Measurements from ENCODE around the gene CHD6. TPM values are rescaled to one million over a fixed set of nuclear protein-coding genes. Genes with fewer than 3 reads are reported as not detected.

The CHD6 gene
- total and polyA plus RNA-seq, 2 of the 13 experiments (the other 11 are each of a cell fraction or from before 2014, with no cell fraction given): 14.4 to 52.0 TPM

DNA sequence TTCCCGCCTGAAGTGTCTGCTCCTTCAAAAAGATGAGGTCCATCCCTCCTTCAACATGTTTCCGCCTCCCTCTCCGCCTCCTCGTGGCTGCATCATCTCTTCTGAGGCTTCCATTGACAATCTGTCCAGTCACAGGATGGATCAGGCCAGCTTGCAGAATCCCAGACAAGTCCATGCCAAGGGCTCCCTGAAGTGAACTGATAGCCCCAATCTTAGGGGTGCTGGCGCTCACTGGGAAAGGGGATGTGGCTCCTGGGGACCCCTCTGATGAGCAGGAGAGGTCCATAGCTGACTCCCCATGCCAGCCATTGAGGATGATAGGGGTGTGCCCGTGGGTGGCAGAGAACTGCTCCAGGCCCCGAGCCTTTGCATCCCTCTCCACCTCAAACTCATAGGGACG is 203.0 kb downstream of the CHD6 start:
- H3K36me3 ChIP-seq (replicated peaks in 1 of 2; ENCODE audit: control insufficient read depth in 1 of 2, insufficient read depth in 2 of 2, low read length in 2 of 2): peaks cover 47 to 94% of the 10 kb centered on the region in 2 experiments
- WGBS (ENCODE audit: low lambda C conversion rate): 95% methylated on average over 8 of the region's 8 CpGs
- H3K9ac ChIP-seq (ENCODE audit: insufficient read depth, low read depth, low read length): no peak overlapping the region
- POLR2A ChIA-PET: no interaction called here
- H3K4me1 ChIP-seq (ENCODE audit: insufficient read depth, low read length): no peaks in the 10 kb centered on the region
- H3K27ac ChIP-seq (ENCODE audit: extremely low read length, insufficient read depth, low read length): no peak overlapping the region
- H3K4me3 ChIP-seq (replicated peaks in 1 of 3; ENCODE audit: insufficient read depth in 1 of 3, low read depth in 2 of 3, low read length in 3 of 3): no peak overlapping the region
- H3K27me3 ChIP-seq (ENCODE audit: control insufficient read depth in 1 of 2, insufficient read depth in 2 of 2, low read length in 2 of 2): no peaks in the 10 kb centered on the region
- no peak for FAIRE-seq
- no peak for DNase-seq (ENCODE audit: low spot score)
- H2AFZ ChIP-seq (ENCODE audit: low read length): no peak overlapping the region
- no peaks in the 10 kb centered on the region for H3K79me2 ChIP-seq (ENCODE audit: insufficient read depth, low read length)
- intact Hi-C loops (cut with micrococcal nuclease; ENCODE audit: unreplicated experiment) (no loop called here), in situ Hi-C loops (cut with HindIII; ENCODE audit: extremely low pct_ligation_motif_present, low pct_unique_long_range_greater_than_20kb) (no loop called here)
- ATAC-seq: no peak
- no peaks in the 10 kb centered on the region for H4K20me1 ChIP-seq (ENCODE audit: insufficient read depth, low read length)
- BruUV-seq (replicated peaks): no TSS peak
- TF ChIP-seq ZNF10 (CRISPR knock-in tag; IDR thresholded peaks at IDR 0.05; ENCODE audit: borderline replicate concordance, low read depth) (no peak), RBM22 (optimal IDR thresholded peaks at IDR 0.05; ENCODE audit: low read length) (peak; percentile 32)
- CTCF ChIA-PET (ENCODE audit: low intra/inter-chr PET ratio, low total read pairs): no interaction called here
- H3K9me3 ChIP-seq (ENCODE audit: low read length): no peaks in the 10 kb centered on the region
- H3K4me2 ChIP-seq (ENCODE audit: low read depth, low read length): no peak overlapping the region

DNA sequence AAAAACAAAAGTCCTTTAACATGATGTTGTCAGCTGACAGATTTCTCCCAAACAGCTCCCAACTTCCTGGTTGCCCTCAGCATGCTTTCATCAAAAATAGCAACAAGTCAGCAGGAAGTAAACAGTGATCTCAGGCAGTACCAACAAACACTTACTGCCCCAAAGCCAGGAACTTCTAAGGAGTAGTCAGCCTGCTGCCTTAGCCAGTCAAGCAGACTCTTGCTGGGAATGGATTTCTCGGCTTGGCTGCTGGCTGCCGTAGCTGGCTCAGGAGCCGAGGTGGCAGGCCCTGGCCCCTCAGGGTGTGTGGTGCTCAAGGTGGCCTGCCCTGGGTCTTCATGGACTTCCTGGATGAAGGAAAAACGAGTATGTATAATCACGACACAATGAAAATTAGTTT is 205.0 kb downstream of the CHD6 start:
- intact Hi-C loops (cut with micrococcal nuclease; ENCODE audit: unreplicated experiment) (loop anchor here (5.0 kb wide), 2 partner anchors 161 to 446 kb away; no protein-coding TSS in a partner anchor), in situ Hi-C loops (cut with HindIII; ENCODE audit: extremely low pct_ligation_motif_present, low pct_unique_long_range_greater_than_20kb) (no loop called here)
- Histone ChIP-seq H3K4me2 (ENCODE audit: low read depth, low read length) (no peak overlapping the region), H2AFZ (ENCODE audit: low read length) (no peak overlapping the region), H3K4me3 (replicated peaks in 1 of 3; ENCODE audit: insufficient read depth in 1 of 3, low read depth in 2 of 3, low read length in 3 of 3) (no peak overlapping the region), H3K27ac (ENCODE audit: extremely low read length, insufficient read depth, low read length) (no peak overlapping the region), H3K9ac (ENCODE audit: insufficient read depth, low read depth, low read length) (no peak overlapping the region), H3K27me3 (ENCODE audit: control insufficient read depth in 1 of 2, insufficient read depth in 2 of 2, low read length in 2 of 2) (no peaks in the 10 kb centered on the region), H3K36me3 (replicated peaks in 1 of 2; ENCODE audit: control insufficient read depth in 1 of 2, insufficient read depth in 2 of 2, low read length in 2 of 2) (peaks cover 55 to 98% of the 10 kb centered on the region in 2 experiments), H3K79me2 (ENCODE audit: insufficient read depth, low read length) (no peaks in the 10 kb centered on the region), H4K20me1 (ENCODE audit: insufficient read depth, low read length) (no peaks in the 10 kb centered on the region), H3K9me3 (ENCODE audit: low read length) (no peaks in the 10 kb centered on the region), H3K4me1 (ENCODE audit: insufficient read depth, low read length) (no peaks in the 10 kb centered on the region)
- ChIA-PET POLR2A (no interaction called here), CTCF (ENCODE audit: low intra/inter-chr PET ratio, low total read pairs) (no interaction called here)
- no peak for FAIRE-seq
- no TSS peak for BruUV-seq (replicated peaks)
- DNase-seq (ENCODE audit: low spot score): no peak
- 90% methylated on average over 5 of the region's 5 CpGs for WGBS (ENCODE audit: low lambda C conversion rate)
- ATAC-seq: no peak
- TF ChIP-seq KMT2B (CRISPR knock-in tag; IDR thresholded peaks at IDR 0.05) (no peak), ZNF660 (CRISPR knock-in tag; IDR thresholded peaks at IDR 0.05; ENCODE audit: borderline replicate concordance, low read depth) (no peak), NR2C2 (CRISPR knock-in tag; IDR thresholded peaks at IDR 0.05; ENCODE audit: borderline replicate concordance) (no peak), ZFP37 (CRISPR knock-in tag; IDR thresholded peaks at IDR 0.05; ENCODE audit: borderline replicate concordance) (no peak), ZBTB1 (CRISPR knock-in tag; IDR thresholded peaks at IDR 0.05; ENCODE audit: borderline replicate concordance) (no peak), REXO4 (CRISPR knock-in tag; IDR thresholded peaks at IDR 0.05; ENCODE audit: borderline replicate concordance) (no peak), PTBP1 (IDR thresholded peaks at IDR 0.05; ENCODE audit: low read depth, low read length, poor library complexity, severe bottlenecking) (no peak)
- TF ChIP-seq, protein P1, sequence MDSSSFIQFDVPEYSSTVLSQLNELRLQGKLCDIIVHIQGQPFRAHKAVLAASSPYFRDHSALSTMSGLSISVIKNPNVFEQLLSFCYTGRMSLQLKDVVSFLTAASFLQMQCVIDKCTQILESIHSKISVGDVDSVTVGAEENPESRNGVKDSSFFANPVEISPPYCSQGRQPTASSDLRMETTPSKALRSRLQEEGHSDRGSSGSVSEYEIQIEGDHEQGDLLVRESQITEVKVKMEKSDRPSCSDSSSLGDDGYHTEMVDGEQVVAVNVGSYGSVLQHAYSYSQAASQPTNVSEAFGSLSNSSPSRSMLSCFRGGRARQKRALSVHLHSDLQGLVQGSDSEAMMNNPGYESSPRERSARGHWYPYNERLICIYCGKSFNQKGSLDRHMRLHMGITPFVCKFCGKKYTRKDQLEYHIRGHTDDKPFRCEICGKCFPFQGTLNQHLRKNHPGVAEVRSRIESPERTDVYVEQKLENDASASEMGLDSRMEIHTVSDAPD (CRISPR knock-in tag; IDR thresholded peaks at IDR 0.05): no peak
- TF ChIP-seq, protein P2, sequence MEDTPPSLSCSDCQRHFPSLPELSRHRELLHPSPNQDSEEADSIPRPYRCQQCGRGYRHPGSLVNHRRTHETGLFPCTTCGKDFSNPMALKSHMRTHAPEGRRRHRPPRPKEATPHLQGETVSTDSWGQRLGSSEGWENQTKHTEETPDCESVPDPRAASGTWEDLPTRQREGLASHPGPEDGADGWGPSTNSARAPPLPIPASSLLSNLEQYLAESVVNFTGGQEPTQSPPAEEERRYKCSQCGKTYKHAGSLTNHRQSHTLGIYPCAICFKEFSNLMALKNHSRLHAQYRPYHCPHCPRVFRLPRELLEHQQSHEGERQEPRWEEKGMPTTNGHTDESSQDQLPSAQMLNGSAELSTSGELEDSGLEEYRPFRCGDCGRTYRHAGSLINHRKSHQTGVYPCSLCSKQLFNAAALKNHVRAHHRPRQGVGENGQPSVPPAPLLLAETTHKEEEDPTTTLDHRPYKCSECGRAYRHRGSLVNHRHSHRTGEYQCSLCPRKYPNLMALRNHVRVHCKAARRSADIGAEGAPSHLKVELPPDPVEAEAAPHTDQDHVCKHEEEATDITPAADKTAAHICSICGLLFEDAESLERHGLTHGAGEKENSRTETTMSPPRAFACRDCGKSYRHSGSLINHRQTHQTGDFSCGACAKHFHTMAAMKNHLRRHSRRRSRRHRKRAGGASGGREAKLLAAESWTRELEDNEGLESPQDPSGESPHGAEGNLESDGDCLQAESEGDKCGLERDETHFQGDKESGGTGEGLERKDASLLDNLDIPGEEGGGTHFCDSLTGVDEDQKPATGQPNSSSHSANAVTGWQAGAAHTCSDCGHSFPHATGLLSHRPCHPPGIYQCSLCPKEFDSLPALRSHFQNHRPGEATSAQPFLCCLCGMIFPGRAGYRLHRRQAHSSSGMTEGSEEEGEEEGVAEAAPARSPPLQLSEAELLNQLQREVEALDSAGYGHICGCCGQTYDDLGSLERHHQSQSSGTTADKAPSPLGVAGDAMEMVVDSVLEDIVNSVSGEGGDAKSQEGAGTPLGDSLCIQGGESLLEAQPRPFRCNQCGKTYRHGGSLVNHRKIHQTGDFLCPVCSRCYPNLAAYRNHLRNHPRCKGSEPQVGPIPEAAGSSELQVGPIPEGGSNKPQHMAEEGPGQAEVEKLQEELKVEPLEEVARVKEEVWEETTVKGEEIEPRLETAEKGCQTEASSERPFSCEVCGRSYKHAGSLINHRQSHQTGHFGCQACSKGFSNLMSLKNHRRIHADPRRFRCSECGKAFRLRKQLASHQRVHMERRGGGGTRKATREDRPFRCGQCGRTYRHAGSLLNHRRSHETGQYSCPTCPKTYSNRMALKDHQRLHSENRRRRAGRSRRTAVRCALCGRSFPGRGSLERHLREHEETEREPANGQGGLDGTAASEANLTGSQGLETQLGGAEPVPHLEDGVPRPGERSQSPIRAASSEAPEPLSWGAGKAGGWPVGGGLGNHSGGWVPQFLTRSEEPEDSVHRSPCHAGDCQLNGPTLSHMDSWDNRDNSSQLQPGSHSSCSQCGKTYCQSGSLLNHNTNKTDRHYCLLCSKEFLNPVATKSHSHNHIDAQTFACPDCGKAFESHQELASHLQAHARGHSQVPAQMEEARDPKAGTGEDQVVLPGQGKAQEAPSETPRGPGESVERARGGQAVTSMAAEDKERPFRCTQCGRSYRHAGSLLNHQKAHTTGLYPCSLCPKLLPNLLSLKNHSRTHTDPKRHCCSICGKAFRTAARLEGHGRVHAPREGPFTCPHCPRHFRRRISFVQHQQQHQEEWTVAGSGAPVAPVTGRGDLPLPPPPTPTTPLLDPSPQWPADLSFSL (CRISPR knock-in tag; IDR thresholded peaks at IDR 0.05): no peak

Data from HepG2 (cell line).